ENCODE results near the gene HTR2A. TPM values are rescaled to one million over a fixed set of nuclear protein-coding genes. Genes with fewer than 3 reads are reported as not detected.

Gene HTR2A
- total and polyA plus RNA-seq, 2 donors (not counting 3 experiments of a cell fraction or from before 2014, with no cell fraction given): not detected

- dilution Hi-C loops (cut with MboI; ENCODE audit: extremely low pct_ligation_motif_present, low sequenced_read_pairs): no loop called here
- no peaks in the 10 kb centered on the region for H3K9me1 ChIP-seq (replicated peaks; ENCODE audit: control insufficient read depth, extremely low read depth, insufficient read depth, low read length)
- no peak overlapping the region for H3K27ac ChIP-seq (ENCODE audit: insufficient read depth, low read depth, low read length)
- H3K36me3 ChIP-seq (ENCODE audit: control insufficient read depth in 2 of 2, extremely low read depth in 1 of 2, insufficient read depth in 2 of 2, low read length in 2 of 2): no peaks in the 10 kb centered on the region
- FAIRE-seq: no peak
- no peak overlapping the region for H3K4me2 ChIP-seq (ENCODE audit: insufficient read depth, low read length)
- TF ChIP-seq FOS (IDR thresholded peaks at IDR 0.05; ENCODE audit: borderline replicate concordance, insufficient read depth, low read length) (no peak), JUN (IDR thresholded peaks at IDR 0.05; ENCODE audit: borderline replicate concordance, insufficient read depth, insufficient read length, low read depth) (no peak), POLR2AphosphoS5 (IDR thresholded peaks at IDR 0.05; ENCODE audit: insufficient read depth, low read depth, low read length) (no peak), MYC (IDR thresholded peaks at IDR 0.05; ENCODE audit: low read depth, low read length) (no peak), POLR2A (IDR thresholded peaks at IDR 0.05; ENCODE audit: low read depth, low read length) (no peak)
- TF ChIP-seq, protein P1, sequence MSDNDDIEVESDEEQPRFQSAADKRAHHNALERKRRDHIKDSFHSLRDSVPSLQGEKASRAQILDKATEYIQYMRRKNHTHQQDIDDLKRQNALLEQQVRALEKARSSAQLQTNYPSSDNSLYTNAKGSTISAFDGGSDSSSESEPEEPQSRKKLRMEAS (IDR thresholded peaks at IDR 0.05; ENCODE audit: insufficient read depth, insufficient read length): no peak
- TF ChIP-seq, protein P2, sequence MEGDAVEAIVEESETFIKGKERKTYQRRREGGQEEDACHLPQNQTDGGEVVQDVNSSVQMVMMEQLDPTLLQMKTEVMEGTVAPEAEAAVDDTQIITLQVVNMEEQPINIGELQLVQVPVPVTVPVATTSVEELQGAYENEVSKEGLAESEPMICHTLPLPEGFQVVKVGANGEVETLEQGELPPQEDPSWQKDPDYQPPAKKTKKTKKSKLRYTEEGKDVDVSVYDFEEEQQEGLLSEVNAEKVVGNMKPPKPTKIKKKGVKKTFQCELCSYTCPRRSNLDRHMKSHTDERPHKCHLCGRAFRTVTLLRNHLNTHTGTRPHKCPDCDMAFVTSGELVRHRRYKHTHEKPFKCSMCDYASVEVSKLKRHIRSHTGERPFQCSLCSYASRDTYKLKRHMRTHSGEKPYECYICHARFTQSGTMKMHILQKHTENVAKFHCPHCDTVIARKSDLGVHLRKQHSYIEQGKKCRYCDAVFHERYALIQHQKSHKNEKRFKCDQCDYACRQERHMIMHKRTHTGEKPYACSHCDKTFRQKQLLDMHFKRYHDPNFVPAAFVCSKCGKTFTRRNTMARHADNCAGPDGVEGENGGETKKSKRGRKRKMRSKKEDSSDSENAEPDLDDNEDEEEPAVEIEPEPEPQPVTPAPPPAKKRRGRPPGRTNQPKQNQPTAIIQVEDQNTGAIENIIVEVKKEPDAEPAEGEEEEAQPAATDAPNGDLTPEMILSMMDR (IDR thresholded peaks at IDR 0.05; ENCODE audit: extremely low read depth in 1 of 2, insufficient read depth in 1 of 2, low read depth in 1 of 2, low read length in 2 of 2): no peak
- ChIA-PET POLR2A (no interaction called here), CTCF (interaction anchor here (1.4 kb wide), 1 partner anchor 8 kb away, joined by 8 read pairs; no protein-coding TSS in a partner anchor)
- no TSS peak for BruUV-seq (replicated peaks)
- no peaks in the 10 kb centered on the region for H3K27me3 ChIP-seq (ENCODE audit: control insufficient read depth in 2 of 2, insufficient read depth in 2 of 2, low read length in 2 of 2)
- intact Hi-C loops (cut with micrococcal nuclease): no loop called here
- H4K20me1 ChIP-seq (replicated peaks; ENCODE audit: control insufficient read depth, extremely low read depth, insufficient read depth, low read length): no peaks in the 10 kb centered on the region
- no peaks in the 10 kb centered on the region for H3K4me1 ChIP-seq (ENCODE audit: control insufficient read depth, extremely low read depth, insufficient read depth, low read length)
- H3K4me3 ChIP-seq (replicated peaks in 1 of 3; ENCODE audit: insufficient read depth in 1 of 3, low read depth in 1 of 3, low read length in 3 of 3): no peak overlapping the region
- no peak overlapping the region for H3K9ac ChIP-seq (replicated peaks; ENCODE audit: extremely low read depth, insufficient read depth, low read length)
- no peak for DNase-seq (ENCODE audit: low read depth, low spot score)
- no peaks in the 10 kb centered on the region for H3K79me2 ChIP-seq (ENCODE audit: control insufficient read depth, insufficient read depth, low read length)
- H3K9me3 ChIP-seq (replicated peaks; ENCODE audit: control insufficient read depth, insufficient read depth, low read length): no peaks in the 10 kb centered on the region
- no peak overlapping the region for H2AFZ ChIP-seq (ENCODE audit: low read depth, low read length)
Observed at GRCh38 chr13:46901721-46902120, 4.9 kb upstream of the HTR2A start.
